CD4-positive, alpha-beta memory T cell (primary cell): ENCODE results near the gene COL19A1. TPM values are rescaled to one million over a fixed set of nuclear protein-coding genes. Genes with fewer than 3 reads are reported as not detected.

Experiments
- CTCF ChIA-PET: fragments of 350-600 bp; sonication (Branson Sonifier 250); formaldehyde crosslinking; loops from one replicate; lab custom pipeline; 2021; ENCODE audit warnings: inconsistent platforms; ENCODE audit not compliant: partially characterized antibody; lab: Charles Lee
- POLR2A ChIA-PET: fragments of 350-600 bp; sonication (Branson Sonifier 250); formaldehyde crosslinking; loops from one replicate; lab custom pipeline; 2021; ENCODE audit not compliant: partially characterized antibody; lab: Charles Lee
- DNase-seq, 5 donors: peaks; one replicate each; pipeline versions ENCODE4 v3.0.0 to v3.0.0-alpha.2; 2020 to 2022; ENCODE audit warnings: mixed read lengths in 1 of 5
- H3K27ac ChIP-seq: one replicate; pipeline ENCODE4 v1.7.0; 2013; ENCODE audit warnings: low read depth, low read length
- H3K27me3 ChIP-seq: 2 replicates; pipeline ENCODE4 v1.7.0; 2013; ENCODE audit warnings: mild to moderate bottlenecking, low read length, moderate library complexity; ENCODE audit not compliant: insufficient read depth
- H3K36me3 ChIP-seq: 2 replicates; pipeline ENCODE4 v1.7.0; 2013; ENCODE audit warnings: mild to moderate bottlenecking, low read length, moderate library complexity; ENCODE audit not compliant: insufficient read depth
- H3K4me1 ChIP-seq: 2 replicates; pipeline ENCODE4 v1.7.0; 2013; ENCODE audit warnings: mild to moderate bottlenecking, low read length, moderate library complexity; ENCODE audit not compliant: insufficient read depth
- H3K4me3 ChIP-seq, 2 donors: one replicate each; pipeline ENCODE4 v1.7.0; 2013; ENCODE audit warnings: low read length in 2 of 2, mild to moderate bottlenecking in 1 of 2
- H3K9me3 ChIP-seq, 2 donors: one replicate each; pipeline ENCODE4 v1.7.0; 2013; ENCODE audit warnings: low read length in 2 of 2, control low read depth in 1 of 2; ENCODE audit not compliant: control insufficient read depth in 1 of 2
- H3K27ac Mint-ChIP-seq, 7 donors: one replicate each; pipeline ENCODE4 v1.8.0; 2020 to 2021; ENCODE audit warnings: mixed read lengths in 7 of 7, mild to moderate bottlenecking in 6 of 7, inconsistent platforms in 3 of 7, moderate library complexity in 3 of 7
- H3K27me3 Mint-ChIP-seq, 2 donors: one replicate each; pipeline ENCODE4 v1.8.0; 2020 to 2021; ENCODE audit warnings: mixed read lengths in 2 of 2
- H3K36me3 Mint-ChIP-seq, 2 donors: one replicate each; pipeline ENCODE4 v1.8.0; 2020 to 2021; ENCODE audit warnings: mixed read lengths in 2 of 2, inconsistent platforms in 1 of 2, mild to moderate bottlenecking in 1 of 2
- H3K4me1 Mint-ChIP-seq, 4 donors: one replicate each; pipeline ENCODE4 v1.8.0; 2020 to 2021; ENCODE audit warnings: mixed read lengths in 4 of 4, mild to moderate bottlenecking in 1 of 4
- H3K4me3 Mint-ChIP-seq, 8 donors: one replicate each; pipeline ENCODE4 v1.8.0; 2020 to 2021; ENCODE audit warnings: mixed read lengths in 8 of 8, mild to moderate bottlenecking in 7 of 8, moderate library complexity in 6 of 8, inconsistent platforms in 3 of 8
- H3K9me3 Mint-ChIP-seq, 8 donors: one replicate each; pipeline ENCODE4 v1.8.0; 2020 to 2021; ENCODE audit warnings: mixed read lengths in 8 of 8, mild to moderate bottlenecking in 5 of 8, inconsistent platforms in 3 of 8, moderate library complexity in 1 of 8
- intact Hi-C: fragments of 100-400 bp; cut with micrococcal nuclease; formaldehyde crosslinking; loops from one replicate; pipeline ENCODE4 v1.15.1; 2023
- polyA plus RNA-seq, 2 donors: library from polyadenylated mRNA; unstranded; fragments of 300-500 nt; fragmentation: Illumina TruSeq; gene quantifications; one replicate each; pipeline ENCODE4 v1.2.3, GENCODE V29; 2021
- total RNA-seq, 2 experiments: library from RNA; stranded (reverse); gene quantifications; one replicate each; pipeline ENCODE4 v1.2.3, GENCODE V29; 2021

The COL19A1 gene
- total and polyA plus RNA-seq, 4 experiments from 2014 or later, result 0.02 TPM; not detected in 3

- Histone ChIP-seq H3K36me3 (no peaks in the 10 kb centered on the region), H3K4me3 (no peak overlapping the region), H3K9me3 (no peaks in the 10 kb centered on the region), H3K4me1 (no peaks in the 10 kb centered on the region), H3K27me3 (no peaks in the 10 kb centered on the region), H3K27ac (no peak overlapping the region)
- H3K27ac Mint-ChIP-seq, result no peak overlapping the region
- H3K9me3 Mint-ChIP-seq, result peaks cover 0 to 2% (median 0%) of the 10 kb centered on the region in 8 donors
- ChIA-PET POLR2A (no interaction called here), CTCF (no interaction called here)
- H3K36me3 Mint-ChIP-seq, result no peaks in the 10 kb centered on the region
- H3K4me3 Mint-ChIP-seq, result no peak overlapping the region
- intact Hi-C loops, result no loop called here
- H3K27me3 Mint-ChIP-seq, result peaks cover 1 to 2% of the 10 kb centered on the region in 2 donors
- H3K4me1 Mint-ChIP-seq, result no peaks in the 10 kb centered on the region
- DNase-seq, result no peak
Measured at GRCh38 chr6:70072540-70073179, 206.3 kb downstream of the COL19A1 start.

- CTCF ChIA-PET, result no interaction called here
- H3K4me3 ChIP-seq, result no peak overlapping the region
- no peaks in the 10 kb centered on the region for H3K36me3 ChIP-seq
- POLR2A ChIA-PET, result no interaction called here
- no peaks in the 10 kb centered on the region for H3K4me1 Mint-ChIP-seq
- H3K27me3 Mint-ChIP-seq, result peaks cover 2 to 3% of the 10 kb centered on the region in 2 donors
- intact Hi-C loops, result no loop called here
- H3K36me3 Mint-ChIP-seq, result no peaks in the 10 kb centered on the region
- H3K27me3 ChIP-seq, result no peaks in the 10 kb centered on the region
- no peak overlapping the region for H3K27ac ChIP-seq
- peaks cover 0 to 2% (median 0%) of the 10 kb centered on the region in 8 donors for H3K9me3 Mint-ChIP-seq
- no peaks in the 10 kb centered on the region for H3K4me1 ChIP-seq
- no peaks in the 10 kb centered on the region for H3K9me3 ChIP-seq
- H3K27ac Mint-ChIP-seq, result no peak overlapping the region
- no peak for DNase-seq
- H3K4me3 Mint-ChIP-seq, result no peak overlapping the region
Measured at GRCh38 chr6:70073637-70074036, 207.3 kb downstream of the COL19A1 start.

- no peaks in the 10 kb centered on the region for H3K36me3 Mint-ChIP-seq
- H3K4me3 ChIP-seq, result no peak overlapping the region
- CTCF ChIA-PET, result no interaction called here
- no peaks in the 10 kb centered on the region for H3K27me3 ChIP-seq
- H3K9me3 Mint-ChIP-seq, result no peaks in the 10 kb centered on the region
- H3K27ac Mint-ChIP-seq, result no peak overlapping the region
- H3K27ac ChIP-seq, result no peak overlapping the region
- H3K4me1 ChIP-seq, result no peaks in the 10 kb centered on the region
- no peaks in the 10 kb centered on the region for H3K9me3 ChIP-seq
- intact Hi-C loops, result no loop called here
- no peak overlapping the region for H3K4me3 Mint-ChIP-seq
- H3K27me3 Mint-ChIP-seq, result peaks cover 0 to 2% of the 10 kb centered on the region in 2 donors
- no peaks in the 10 kb centered on the region for H3K36me3 ChIP-seq
- DNase-seq, result no peak
- POLR2A ChIA-PET, result no interaction called here
- H3K4me1 Mint-ChIP-seq, result no peaks in the 10 kb centered on the region
Measured at GRCh38 chr6:70079241-70079640, 212.9 kb downstream of the COL19A1 start.

GRCh38 chr6:70080443-70081070 is 214.2 kb downstream of the COL19A1 start:
- intact Hi-C loops, result loop anchor here (10.0 kb wide), 1 partner anchor 504 kb away; no protein-coding TSS in a partner anchor
- no peaks in the 10 kb centered on the region for H3K9me3 Mint-ChIP-seq

GRCh38 chr6:70082830-70083229 is 216.5 kb downstream of the COL19A1 start:
- CTCF ChIA-PET, result no interaction called here

More at GRCh38 chr6:70080443-70081070, 214.2 kb downstream of the COL19A1 start:
- H3K4me3 Mint-ChIP-seq, result no peak overlapping the region
- H3K36me3 Mint-ChIP-seq, result no peaks in the 10 kb centered on the region
- no peaks in the 10 kb centered on the region for H3K4me1 Mint-ChIP-seq
- Histone ChIP-seq H3K9me3 (no peaks in the 10 kb centered on the region), H3K4me1 (no peaks in the 10 kb centered on the region), H3K27ac (no peak overlapping the region), H3K27me3 (no peaks in the 10 kb centered on the region), H3K4me3 (no peak overlapping the region), H3K36me3 (no peaks in the 10 kb centered on the region)
- H3K27me3 Mint-ChIP-seq, result peaks cover 0 to 2% of the 10 kb centered on the region in 2 donors
- no peak for DNase-seq
- ChIA-PET CTCF (no interaction called here), POLR2A (no interaction called here)
- H3K27ac Mint-ChIP-seq, result no peak overlapping the region

GRCh38 chr6:70086806-70087205 is 220.4 kb downstream of the COL19A1 start:
- Histone ChIP-seq H3K36me3 (no peaks in the 10 kb centered on the region), H3K4me1 (no peaks in the 10 kb centered on the region), H3K27me3 (no peaks in the 10 kb centered on the region), H3K9me3 (no peaks in the 10 kb centered on the region), H3K27ac (no peak overlapping the region), H3K4me3 (no peak overlapping the region)
- POLR2A ChIA-PET, result no interaction called here
- Mint-ChIP-seq H3K9me3 (no peaks in the 10 kb centered on the region), H3K27ac (no peak overlapping the region), H3K36me3 (no peaks in the 10 kb centered on the region), H3K4me1 (no peaks in the 10 kb centered on the region), H3K4me3 (no peak overlapping the region), H3K27me3 (peaks cover 0 to 3% of the 10 kb centered on the region in 2 donors)
- DNase-seq, result no peak
- CTCF ChIA-PET, result no interaction called here
- intact Hi-C loops, result loop anchor here (10.0 kb wide), 1 partner anchor 498 kb away; no protein-coding TSS in a partner anchor

More at GRCh38 chr6:70082830-70083229, 216.5 kb downstream of the COL19A1 start:
- H3K27me3 ChIP-seq, result no peaks in the 10 kb centered on the region
- H3K4me1 Mint-ChIP-seq, result no peaks in the 10 kb centered on the region
- no peaks in the 10 kb centered on the region for H3K36me3 Mint-ChIP-seq
- no peaks in the 10 kb centered on the region for H3K9me3 ChIP-seq
- intact Hi-C loops, result loop anchor here (10.0 kb wide), 1 partner anchor 502 kb away; no protein-coding TSS in a partner anchor
- no peak overlapping the region for H3K27ac ChIP-seq
- no peaks in the 10 kb centered on the region for H3K4me1 ChIP-seq
- H3K4me3 ChIP-seq, result no peak overlapping the region
- no peak overlapping the region for H3K4me3 Mint-ChIP-seq
- H3K9me3 Mint-ChIP-seq, result no peaks in the 10 kb centered on the region
- H3K27ac Mint-ChIP-seq, result no peak overlapping the region
- no peaks in the 10 kb centered on the region for H3K36me3 ChIP-seq
- POLR2A ChIA-PET, result no interaction called here
- DNase-seq, result no peak
- peaks cover 0 to 3% of the 10 kb centered on the region in 2 donors for H3K27me3 Mint-ChIP-seq

GRCh38 chr6:70094156-70094555 is 227.8 kb downstream of the COL19A1 start:
- no peaks in the 10 kb centered on the region for H3K27me3 ChIP-seq
- H3K36me3 Mint-ChIP-seq, result no peaks in the 10 kb centered on the region
- H3K9me3 ChIP-seq, result no peaks in the 10 kb centered on the region
- H3K4me1 Mint-ChIP-seq, result no peaks in the 10 kb centered on the region
- peaks cover 0 to 1% of the 10 kb centered on the region in 2 donors for H3K27me3 Mint-ChIP-seq
- ChIA-PET POLR2A (no interaction called here), CTCF (no interaction called here)
- no peak for DNase-seq
- H3K36me3 ChIP-seq, result no peaks in the 10 kb centered on the region
- H3K27ac Mint-ChIP-seq, result no peak overlapping the region
- no peak overlapping the region for H3K27ac ChIP-seq
- no peak overlapping the region for H3K4me3 ChIP-seq
- intact Hi-C loops, result no loop called here
- no peaks in the 10 kb centered on the region for H3K4me1 ChIP-seq
- H3K4me3 Mint-ChIP-seq, result no peak overlapping the region
- H3K9me3 Mint-ChIP-seq, result no peaks in the 10 kb centered on the region
